Type B pancreatic cell (in vitro differentiated cells): ENCODE measurements around the gene DMD. TPM values are rescaled to one million over a fixed set of nuclear protein-coding genes. Genes with fewer than 3 reads are reported as not detected.

Source experiments
- DNase-seq: peaks from one replicate; pipeline ENCODE4 v3.0.0; 2021; ENCODE audit warnings: mixed read lengths; ENCODE audit not compliant: unreplicated experiment; ENCODE audit errors: extremely low spot score
- H3K27ac Mint-ChIP-seq: 2 replicates; pipeline ENCODE4 v1.8.0; 2021; ENCODE audit warnings: mild to moderate bottlenecking, mixed read lengths
- H3K27me3 Mint-ChIP-seq: 2 replicates; pipeline ENCODE4 v1.8.0; 2021; ENCODE audit warnings: mixed read lengths
- H3K36me3 Mint-ChIP-seq: 2 replicates; pipeline ENCODE4 v1.8.0; 2021; ENCODE audit warnings: mixed read lengths
- H3K4me1 Mint-ChIP-seq: one replicate; pipeline ENCODE4 v1.8.0; 2021; ENCODE audit warnings: mixed read lengths; ENCODE audit not compliant: unreplicated experiment
- H3K4me3 Mint-ChIP-seq: 2 replicates; pipeline ENCODE4 v1.8.0; 2021; ENCODE audit warnings: mild to moderate bottlenecking, mixed read lengths
- H3K9me3 Mint-ChIP-seq: 2 replicates; pipeline ENCODE4 v1.8.0; 2021; ENCODE audit warnings: mixed read lengths
- total RNA-seq: library from RNA; stranded (reverse); gene quantifications from 2 replicates; pipeline ENCODE4 v1.2.1, GENCODE V29; 2021; ENCODE audit warnings: low replicate concordance
- TF ChIP-seq, protein P1 (sequence below): fragments of 200-600 bp; sonication (generic); conservative IDR thresholded peaks from 2 replicates; pipeline ENCODE4 v1.5.0; 2021; ENCODE audit warnings: antibody characterized with exemption, mild to moderate bottlenecking

Gene DMD
- total RNA-seq, 1 donor from 2014 or later, result 57.1 TPM

- H3K9me3 Mint-ChIP-seq, result no peaks in the 10 kb centered on the region
- H3K4me3 Mint-ChIP-seq, result no peak overlapping the region
- no peaks in the 10 kb centered on the region for H3K27me3 Mint-ChIP-seq
- no peak overlapping the region for H3K27ac Mint-ChIP-seq
- H3K36me3 Mint-ChIP-seq, result no peaks in the 10 kb centered on the region
- DNase-seq, result no peak
- TF ChIP-seq, protein P1, sequence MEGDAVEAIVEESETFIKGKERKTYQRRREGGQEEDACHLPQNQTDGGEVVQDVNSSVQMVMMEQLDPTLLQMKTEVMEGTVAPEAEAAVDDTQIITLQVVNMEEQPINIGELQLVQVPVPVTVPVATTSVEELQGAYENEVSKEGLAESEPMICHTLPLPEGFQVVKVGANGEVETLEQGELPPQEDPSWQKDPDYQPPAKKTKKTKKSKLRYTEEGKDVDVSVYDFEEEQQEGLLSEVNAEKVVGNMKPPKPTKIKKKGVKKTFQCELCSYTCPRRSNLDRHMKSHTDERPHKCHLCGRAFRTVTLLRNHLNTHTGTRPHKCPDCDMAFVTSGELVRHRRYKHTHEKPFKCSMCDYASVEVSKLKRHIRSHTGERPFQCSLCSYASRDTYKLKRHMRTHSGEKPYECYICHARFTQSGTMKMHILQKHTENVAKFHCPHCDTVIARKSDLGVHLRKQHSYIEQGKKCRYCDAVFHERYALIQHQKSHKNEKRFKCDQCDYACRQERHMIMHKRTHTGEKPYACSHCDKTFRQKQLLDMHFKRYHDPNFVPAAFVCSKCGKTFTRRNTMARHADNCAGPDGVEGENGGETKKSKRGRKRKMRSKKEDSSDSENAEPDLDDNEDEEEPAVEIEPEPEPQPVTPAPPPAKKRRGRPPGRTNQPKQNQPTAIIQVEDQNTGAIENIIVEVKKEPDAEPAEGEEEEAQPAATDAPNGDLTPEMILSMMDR, result no peak
- H3K4me1 Mint-ChIP-seq, result no peaks in the 10 kb centered on the region
Measured at GRCh38 chrX:31212856-31213748, 1998.2 kb downstream of the DMD start.

- Mint-ChIP-seq H3K36me3 (no peaks in the 10 kb centered on the region), H3K4me3 (no peak overlapping the region), H3K4me1 (no peaks in the 10 kb centered on the region), H3K27me3 (no peaks in the 10 kb centered on the region), H3K27ac (no peak overlapping the region), H3K9me3 (no peaks in the 10 kb centered on the region)
- TF ChIP-seq, protein P1, result no peak
- DNase-seq, result no peak
Measured at GRCh38 chrX:31209005-31209628, 2002.2 kb downstream of the DMD start.

- no peaks in the 10 kb centered on the region for H3K9me3 Mint-ChIP-seq
- no peaks in the 10 kb centered on the region for H3K27me3 Mint-ChIP-seq
- no peak overlapping the region for H3K27ac Mint-ChIP-seq
- H3K4me3 Mint-ChIP-seq, result no peak overlapping the region
- H3K36me3 Mint-ChIP-seq, result no peaks in the 10 kb centered on the region
- TF ChIP-seq, protein P1, result no peak
- no peak for DNase-seq
- no peaks in the 10 kb centered on the region for H3K4me1 Mint-ChIP-seq
Measured at GRCh38 chrX:31201503-31201902, 2009.8 kb downstream of the DMD start.

DNA sequence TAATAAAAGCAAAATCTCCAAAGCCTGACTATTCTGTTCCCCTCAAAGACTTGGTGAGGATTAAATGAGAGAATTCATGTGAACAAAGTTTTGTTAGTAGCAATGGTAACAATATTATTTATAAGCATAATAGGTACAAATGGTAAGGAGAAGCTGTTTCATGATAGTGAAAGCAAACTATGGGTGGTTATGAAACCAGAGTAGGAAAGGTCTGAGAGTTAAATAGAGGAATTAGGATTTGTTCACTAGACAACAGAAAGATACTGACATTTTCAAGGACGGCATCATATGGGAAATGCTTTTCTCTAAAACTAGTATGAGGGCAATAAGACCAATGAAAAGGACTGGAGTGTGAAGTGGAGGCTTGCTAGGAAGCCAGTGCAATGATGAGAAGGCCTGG is 2010.9 kb downstream of the DMD start:
- TF ChIP-seq, protein P1, result no peak
- Mint-ChIP-seq H3K27me3 (no peaks in the 10 kb centered on the region), H3K4me1 (no peaks in the 10 kb centered on the region), H3K36me3 (no peaks in the 10 kb centered on the region), H3K9me3 (no peaks in the 10 kb centered on the region), H3K4me3 (no peak overlapping the region), H3K27ac (no peak overlapping the region)
- DNase-seq, result no peak

DNA sequence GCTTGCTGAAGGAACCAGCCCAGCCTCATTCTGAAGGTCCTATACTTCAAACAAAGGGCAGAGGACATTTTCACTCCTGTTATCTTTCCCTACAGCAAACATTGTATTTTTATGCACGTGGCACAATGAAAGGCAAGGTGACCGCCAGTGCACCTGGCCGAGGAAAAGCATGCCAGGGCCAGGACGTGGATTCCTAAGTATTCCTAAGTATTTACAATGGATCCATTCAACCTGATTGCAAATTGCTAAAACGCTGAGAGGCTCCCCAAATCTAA is 2011.6 kb downstream of the DMD start:
- H3K4me1 Mint-ChIP-seq, result no peaks in the 10 kb centered on the region
- no peak for DNase-seq
- no peaks in the 10 kb centered on the region for H3K36me3 Mint-ChIP-seq
- no peak overlapping the region for H3K4me3 Mint-ChIP-seq
- no peak overlapping the region for H3K27ac Mint-ChIP-seq
- H3K9me3 Mint-ChIP-seq, result peaks cover 2% of the 10 kb centered on the region
- TF ChIP-seq, protein P1, result no peak
- no peaks in the 10 kb centered on the region for H3K27me3 Mint-ChIP-seq
